Measurements from ENCODE around the gene ZNF331. TPM values are rescaled to one million over a fixed set of nuclear protein-coding genes. Genes with fewer than 3 reads are reported as not detected.

Gene ZNF331
- total RNA-seq, 1 donor from 2014 or later: 14.7 TPM

- FAIRE-seq (no peak), DNase-seq (ENCODE audit: low spot score in 2 of 2) (no peak)
Observed at GRCh38 chr19:53520163-53520546, 17.8 kb upstream of the ZNF331 start.

- peak; percentile 60 for FAIRE-seq
- DNase-seq (ENCODE audit: low spot score in 2 of 2): peak; percentile 76 to 88
Observed at GRCh38 chr19:53520547-53521372, 17.2 kb upstream of the ZNF331 start.

- no peak for DNase-seq (ENCODE audit: low spot score in 2 of 2)
- no peak for FAIRE-seq
Observed at GRCh38 chr19:53521373-53522202, 16.4 kb upstream of the ZNF331 start.

- FAIRE-seq (no peak), DNase-seq (ENCODE audit: low spot score in 2 of 2) (no peak)
Observed at GRCh38 chr19:53525922-53526321, 12.0 kb upstream of the ZNF331 start.

- no peak for DNase-seq (ENCODE audit: low spot score in 2 of 2)
- FAIRE-seq: no peak
Observed at GRCh38 chr19:53530622-53531021, 7.3 kb upstream of the ZNF331 start.

- FAIRE-seq (no peak), DNase-seq (ENCODE audit: low spot score in 2 of 2) (no peak)
Observed at GRCh38 chr19:53531457-53531856, 6.5 kb upstream of the ZNF331 start.

- DNase-seq (ENCODE audit: low spot score in 2 of 2): no peak
- FAIRE-seq: no peak
Observed at GRCh38 chr19:53532362-53532761, 5.6 kb upstream of the ZNF331 start.

GRCh38 chr19:53536225-53536548 lies 1.8 kb upstream of the ZNF331 start:
- no peak for DNase-seq (ENCODE audit: low spot score in 2 of 2)

GRCh38 chr19:53537121-53537520 lies 824 bp upstream of the ZNF331 start:
- FAIRE-seq (no peak), DNase-seq (ENCODE audit: low spot score in 2 of 2) (no peak)

More at GRCh38 chr19:53536225-53536548, 1.8 kb upstream of the ZNF331 start:
- no peak for FAIRE-seq

- no peak for DNase-seq (ENCODE audit: low spot score in 2 of 2)
- FAIRE-seq: no peak
Observed at GRCh38 chr19:53538378-53539109, 599 bp downstream of the ZNF331 start.

GRCh38 chr19:53540091-53540490 lies 2.1 kb downstream of the ZNF331 start:
- FAIRE-seq: no peak
- DNase-seq (ENCODE audit: low spot score in 2 of 2): no peak

- no peak for FAIRE-seq
- no peak for DNase-seq (ENCODE audit: low spot score in 2 of 2)
Observed at GRCh38 chr19:53541971-53542370, 4.0 kb downstream of the ZNF331 start.

- FAIRE-seq (no peak), DNase-seq (ENCODE audit: low spot score in 2 of 2) (no peak)
Observed at GRCh38 chr19:53545271-53546065, 7.5 kb downstream of the ZNF331 start.

- DNase-seq (ENCODE audit: low spot score in 2 of 2): no peak
- FAIRE-seq: no peak
Observed at GRCh38 chr19:53546758-53547513, 9.0 kb downstream of the ZNF331 start.

GRCh38 chr19:53549340-53549739 lies 11.4 kb downstream of the ZNF331 start:
- FAIRE-seq: no peak
- DNase-seq (ENCODE audit: low spot score in 2 of 2): no peak

- FAIRE-seq (no peak), DNase-seq (ENCODE audit: low spot score in 2 of 2) (no peak)
Observed at GRCh38 chr19:53552001-53552721, 14.2 kb downstream of the ZNF331 start.

- FAIRE-seq (no peak), DNase-seq (ENCODE audit: low spot score in 2 of 2) (no peak)
Observed at GRCh38 chr19:53553156-53553555, 15.2 kb downstream of the ZNF331 start.

GRCh38 chr19:53553865-53554791 lies 16.2 kb downstream of the ZNF331 start:
- peak; percentile 63 to 79 for DNase-seq (ENCODE audit: low spot score in 2 of 2)
- FAIRE-seq: no peak
